Measurements from ENCODE around the gene RAB30. TPM values are rescaled to one million over a fixed set of nuclear protein-coding genes. Genes with fewer than 3 reads are reported as not detected.
"Not testable (repeated sequence)": the region's sequence is repeated elsewhere in the genome, so short reads cannot be mapped to it uniquely, and the experiment has no call there.

RAB30 gene
- total and polyA plus RNA-seq, 2 donors from 2014 or later: 3.1 to 15.2 TPM

DNA sequence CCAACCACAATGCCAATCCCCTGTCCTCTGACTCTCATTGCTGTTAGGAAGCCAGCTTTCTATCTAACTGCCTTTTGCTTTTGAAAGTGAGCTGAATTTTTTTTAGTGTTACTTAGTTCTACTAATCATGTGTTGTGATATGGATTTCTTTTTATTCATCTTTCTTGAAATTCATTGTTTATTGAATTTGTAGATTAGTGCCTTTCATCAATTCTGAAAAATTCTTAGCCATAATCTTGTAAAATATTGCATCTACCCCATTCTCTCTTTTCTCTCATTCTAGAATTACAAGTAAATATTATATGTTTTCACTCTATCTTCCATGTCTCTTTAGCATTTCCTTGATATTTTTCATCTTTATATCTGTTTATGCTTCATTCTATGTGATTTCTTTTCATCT is 122.3 kb downstream of the RAB30 start:
- DNase-seq: no peak
- no peak for FAIRE-seq
- Histone ChIP-seq H3K27me3 (ENCODE audit: control insufficient read depth, insufficient read depth, low read length) (no peaks in the 10 kb centered on the region), H3K4me1 (ENCODE audit: control insufficient read depth in 2 of 3, insufficient read depth in 2 of 3, low read depth in 1 of 3, low read length in 3 of 3) (no peaks in the 10 kb centered on the region), H3K36me3 (ENCODE audit: control insufficient read depth in 2 of 3, insufficient read depth in 3 of 3, low read length in 3 of 3) (no peaks in the 10 kb centered on the region), H3K9ac (ENCODE audit: low read length in 3 of 3) (no peak overlapping the region), H3K4me3 (ENCODE audit: low read length in 3 of 3) (no peak overlapping the region), H3K9me3 (ENCODE audit: control insufficient read depth in 2 of 3, insufficient read depth in 1 of 3, low read length in 3 of 3) (peaks cover 0 to 4% (median 0%) of the 10 kb centered on the region in 3 donors), H3K27ac (ENCODE audit: low read depth in 2 of 2, low read length in 2 of 2) (no peak overlapping the region)
- intact Hi-C loops (cut with DNase I): no loop called here
- TF ChIP-seq, protein P1, sequence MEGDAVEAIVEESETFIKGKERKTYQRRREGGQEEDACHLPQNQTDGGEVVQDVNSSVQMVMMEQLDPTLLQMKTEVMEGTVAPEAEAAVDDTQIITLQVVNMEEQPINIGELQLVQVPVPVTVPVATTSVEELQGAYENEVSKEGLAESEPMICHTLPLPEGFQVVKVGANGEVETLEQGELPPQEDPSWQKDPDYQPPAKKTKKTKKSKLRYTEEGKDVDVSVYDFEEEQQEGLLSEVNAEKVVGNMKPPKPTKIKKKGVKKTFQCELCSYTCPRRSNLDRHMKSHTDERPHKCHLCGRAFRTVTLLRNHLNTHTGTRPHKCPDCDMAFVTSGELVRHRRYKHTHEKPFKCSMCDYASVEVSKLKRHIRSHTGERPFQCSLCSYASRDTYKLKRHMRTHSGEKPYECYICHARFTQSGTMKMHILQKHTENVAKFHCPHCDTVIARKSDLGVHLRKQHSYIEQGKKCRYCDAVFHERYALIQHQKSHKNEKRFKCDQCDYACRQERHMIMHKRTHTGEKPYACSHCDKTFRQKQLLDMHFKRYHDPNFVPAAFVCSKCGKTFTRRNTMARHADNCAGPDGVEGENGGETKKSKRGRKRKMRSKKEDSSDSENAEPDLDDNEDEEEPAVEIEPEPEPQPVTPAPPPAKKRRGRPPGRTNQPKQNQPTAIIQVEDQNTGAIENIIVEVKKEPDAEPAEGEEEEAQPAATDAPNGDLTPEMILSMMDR (IDR thresholded peaks at IDR 0.05; ENCODE audit: borderline replicate concordance, extremely low read depth, insufficient read depth): no peak

DNA sequence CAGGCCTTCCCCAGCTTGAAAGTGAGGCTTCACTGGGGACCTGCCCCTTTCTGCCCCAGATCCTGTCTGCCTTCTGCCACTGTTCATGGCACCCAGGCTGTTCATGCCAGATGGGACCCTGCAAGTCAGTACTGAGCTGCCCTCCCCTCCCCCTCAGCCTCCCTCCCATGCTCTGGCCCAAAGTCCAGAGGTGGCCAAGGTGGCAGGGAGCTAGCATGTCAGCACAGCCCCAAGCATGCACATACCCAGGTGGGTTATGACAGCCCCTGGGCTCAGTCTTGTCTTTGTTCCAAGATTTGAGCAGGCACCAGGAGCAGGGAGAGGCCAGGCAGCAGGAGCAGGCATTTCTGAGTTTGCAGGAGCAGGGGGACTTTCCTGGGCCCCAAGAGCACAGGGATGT is 126.0 kb downstream of the RAB30 start:
- no peak for FAIRE-seq
- no peaks in the 10 kb centered on the region for H3K36me3 ChIP-seq (ENCODE audit: control insufficient read depth in 2 of 3, insufficient read depth in 3 of 3, low read length in 3 of 3)

DNA sequence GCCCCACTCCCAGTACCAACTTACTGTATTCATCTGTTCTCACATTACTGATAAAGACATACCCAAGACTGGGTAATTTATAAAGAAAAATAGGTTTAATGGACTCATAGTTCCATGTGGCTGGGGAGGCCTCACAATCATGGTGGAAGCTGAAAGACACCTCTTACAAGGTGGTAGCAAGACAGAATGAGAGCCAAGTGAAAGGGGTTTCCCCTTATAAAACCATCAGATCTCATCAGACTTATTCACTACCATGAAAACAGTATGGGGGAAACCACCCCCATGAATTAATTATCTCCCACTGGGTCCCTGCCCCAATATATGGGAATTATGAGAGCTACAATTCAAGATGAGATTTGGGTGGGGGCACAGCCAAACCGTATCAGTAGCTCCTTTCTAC is 126.7 kb downstream of the RAB30 start:
- H3K9ac ChIP-seq (ENCODE audit: low read length in 3 of 3); H3K9me3 ChIP-seq (ENCODE audit: control insufficient read depth in 2 of 3, insufficient read depth in 1 of 3, low read length in 3 of 3); intact Hi-C loops (cut with DNase I); H3K27me3 ChIP-seq (ENCODE audit: control insufficient read depth, insufficient read depth, low read length); H3K36me3 ChIP-seq (ENCODE audit: control insufficient read depth in 2 of 3, insufficient read depth in 3 of 3, low read length in 3 of 3); H3K27ac ChIP-seq (ENCODE audit: low read depth in 2 of 2, low read length in 2 of 2); FAIRE-seq; H3K4me3 ChIP-seq (ENCODE audit: low read length in 3 of 3); H3K4me1 ChIP-seq (ENCODE audit: control insufficient read depth in 2 of 3, insufficient read depth in 2 of 3, low read depth in 1 of 3, low read length in 3 of 3); DNase-seq: not testable (repeated sequence)

More for the DNA sequence above, 126.0 kb downstream of the RAB30 start:
- TF ChIP-seq, protein P1 (IDR thresholded peaks at IDR 0.05; ENCODE audit: borderline replicate concordance, extremely low read depth, insufficient read depth): no peak
- no peak for DNase-seq
- Histone ChIP-seq H3K4me1 (ENCODE audit: control insufficient read depth in 2 of 3, insufficient read depth in 2 of 3, low read depth in 1 of 3, low read length in 3 of 3) (no peaks in the 10 kb centered on the region), H3K9me3 (ENCODE audit: control insufficient read depth in 2 of 3, insufficient read depth in 1 of 3, low read length in 3 of 3) (peaks cover 0 to 4% (median 0%) of the 10 kb centered on the region in 3 donors), H3K27ac (ENCODE audit: low read depth in 2 of 2, low read length in 2 of 2) (no peak overlapping the region), H3K4me3 (ENCODE audit: low read length in 3 of 3) (no peak overlapping the region), H3K9ac (ENCODE audit: low read length in 3 of 3) (no peak overlapping the region), H3K27me3 (ENCODE audit: control insufficient read depth, insufficient read depth, low read length) (no peaks in the 10 kb centered on the region)
- intact Hi-C loops (cut with DNase I): no loop called here

DNA sequence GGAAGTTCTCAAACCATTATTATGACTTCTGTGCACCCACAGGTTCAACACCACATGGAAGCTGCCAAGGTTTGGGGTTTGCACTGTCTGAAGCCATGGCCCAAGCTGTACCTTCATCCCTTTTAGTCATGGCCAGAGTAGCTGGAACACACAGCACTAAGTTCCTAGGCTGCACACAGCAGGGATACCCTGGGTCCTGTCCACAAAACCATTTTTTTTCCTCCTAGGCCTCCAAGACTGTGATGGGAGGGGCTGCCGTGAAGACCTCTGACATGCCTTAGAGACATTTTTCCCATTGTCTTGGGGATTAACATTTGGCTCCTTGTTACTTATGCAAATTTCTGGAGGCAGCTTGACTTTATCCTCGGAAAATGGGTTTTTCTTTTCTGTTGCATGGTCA is 127.5 kb downstream of the RAB30 start:
- Histone ChIP-seq H3K4me3 (ENCODE audit: low read length in 3 of 3) (no peak overlapping the region), H3K27ac (ENCODE audit: low read depth in 2 of 2, low read length in 2 of 2) (no peak overlapping the region), H3K4me1 (ENCODE audit: control insufficient read depth in 2 of 3, insufficient read depth in 2 of 3, low read depth in 1 of 3, low read length in 3 of 3) (no peaks in the 10 kb centered on the region), H3K27me3 (ENCODE audit: control insufficient read depth, insufficient read depth, low read length) (no peaks in the 10 kb centered on the region), H3K36me3 (ENCODE audit: control insufficient read depth in 2 of 3, insufficient read depth in 3 of 3, low read length in 3 of 3) (no peaks in the 10 kb centered on the region), H3K9ac (ENCODE audit: low read length in 3 of 3) (no peak overlapping the region), H3K9me3 (ENCODE audit: control insufficient read depth in 2 of 3, insufficient read depth in 1 of 3, low read length in 3 of 3) (peaks cover 0 to under 1% (median 0%) of the 10 kb centered on the region in 3 donors)
- TF ChIP-seq, protein P1 (IDR thresholded peaks at IDR 0.05; ENCODE audit: borderline replicate concordance, extremely low read depth, insufficient read depth): no peak
- FAIRE-seq (no peak), DNase-seq (no peak)
- intact Hi-C loops (cut with DNase I): no loop called here

DNA sequence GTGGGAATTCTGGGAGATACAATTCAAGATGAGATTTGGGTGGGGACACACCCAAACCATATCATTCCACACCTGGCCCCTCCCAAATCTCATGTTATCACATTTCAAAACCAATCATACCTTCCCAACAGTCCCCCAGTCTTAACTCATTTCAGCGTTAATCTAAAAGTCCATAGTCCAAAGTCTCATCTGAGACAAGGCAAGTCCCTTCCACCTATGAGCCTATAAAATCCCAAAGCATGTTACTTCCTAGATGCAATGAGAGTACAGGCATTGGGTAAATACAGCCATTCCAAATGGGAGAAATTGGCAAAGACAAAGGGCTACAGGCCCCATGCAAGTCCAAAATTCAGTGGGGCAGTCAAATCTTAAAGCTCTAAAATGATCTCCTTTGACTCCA is 128.3 kb downstream of the RAB30 start:
- H3K9me3 ChIP-seq (ENCODE audit: control insufficient read depth in 2 of 3, insufficient read depth in 1 of 3, low read length in 3 of 3); H3K36me3 ChIP-seq (ENCODE audit: control insufficient read depth in 2 of 3, insufficient read depth in 3 of 3, low read length in 3 of 3); FAIRE-seq; DNase-seq; H3K27ac ChIP-seq (ENCODE audit: low read depth in 2 of 2, low read length in 2 of 2); intact Hi-C loops (cut with DNase I); H3K9ac ChIP-seq (ENCODE audit: low read length in 3 of 3); H3K27me3 ChIP-seq (ENCODE audit: control insufficient read depth, insufficient read depth, low read length); H3K4me1 ChIP-seq (ENCODE audit: control insufficient read depth in 2 of 3, insufficient read depth in 2 of 3, low read depth in 1 of 3, low read length in 3 of 3); H3K4me3 ChIP-seq (ENCODE audit: low read length in 3 of 3): not testable (repeated sequence)

All from kidney (tissue), 14 donors.